ENCODE results near the gene PLCB3.

PLCB3 gene

GRCh38 chr11:64249038-64249437, 2.3 kb upstream of the PLCB3 start:
- no peak for DNase-seq
- Mint-ChIP-seq H3K4me1 (peaks cover 71% of the 10 kb centered on the region), H3K4me3 (no peak overlapping the region), H3K9me3 (no peaks in the 10 kb centered on the region), H3K27me3 (no peaks in the 10 kb centered on the region), H3K27ac (no peak overlapping the region)
- no peak for ATAC-seq

GRCh38 chr11:64249563-64250414, 1.5 kb upstream of the PLCB3 start:
- Mint-ChIP-seq H3K4me1 (peaks cover 66% of the 10 kb centered on the region), H3K4me3 (peak overlapping the region in 1 of 2 donors; percentile 61), H3K27ac (peak overlapping the region in 1 of 2 donors; percentile 15), H3K27me3 (no peaks in the 10 kb centered on the region), H3K9me3 (no peaks in the 10 kb centered on the region)
- no peak for DNase-seq
- no peak for ATAC-seq

GRCh38 chr11:64250415-64251015, 815 bp upstream of the PLCB3 start:
- H3K4me1 Mint-ChIP-seq, result peaks cover 60% of the 10 kb centered on the region
- DNase-seq (no peak), ATAC-seq (peak; percentile 1)
- peak overlapping the region; percentile 83 to 85 for H3K4me3 Mint-ChIP-seq
- H3K9me3 Mint-ChIP-seq, result no peaks in the 10 kb centered on the region
- no peaks in the 10 kb centered on the region for H3K27me3 Mint-ChIP-seq
- H3K27ac Mint-ChIP-seq, result no peak overlapping the region

- DNase-seq (no peak), ATAC-seq (no peak)
- Mint-ChIP-seq H3K27ac (peak overlapping the region; percentile 75 to 89), H3K4me3 (peak overlapping the region; percentile 93 to 96), H3K4me1 (peaks cover 60% of the 10 kb centered on the region), H3K9me3 (no peaks in the 10 kb centered on the region), H3K27me3 (no peaks in the 10 kb centered on the region)
Measured at GRCh38 chr11:64251753-64252002, 348 bp downstream of the PLCB3 start.

GRCh38 chr11:64252003-64252872, 908 bp downstream of the PLCB3 start:
- no peaks in the 10 kb centered on the region for H3K9me3 Mint-ChIP-seq
- DNase-seq (no peak), ATAC-seq (peak; percentile 8)
- peak overlapping the region; percentile 93 to 96 for H3K4me3 Mint-ChIP-seq
- peak overlapping the region; percentile 75 to 89 for H3K27ac Mint-ChIP-seq
- no peaks in the 10 kb centered on the region for H3K27me3 Mint-ChIP-seq
- H3K4me1 Mint-ChIP-seq, result peaks cover 55% of the 10 kb centered on the region

- no peak for ATAC-seq
- no peak overlapping the region for H3K27ac Mint-ChIP-seq
- H3K9me3 Mint-ChIP-seq, result no peaks in the 10 kb centered on the region
- H3K27me3 Mint-ChIP-seq, result no peaks in the 10 kb centered on the region
- H3K4me3 Mint-ChIP-seq, result no peak overlapping the region
- DNase-seq, result no peak
- peaks cover 47% of the 10 kb centered on the region for H3K4me1 Mint-ChIP-seq
Measured at GRCh38 chr11:64253043-64253442, 1.7 kb downstream of the PLCB3 start.

- Mint-ChIP-seq H3K4me1 (peaks cover 43% of the 10 kb centered on the region), H3K4me3 (no peak overlapping the region), H3K27ac (no peak overlapping the region), H3K27me3 (no peaks in the 10 kb centered on the region), H3K9me3 (no peaks in the 10 kb centered on the region)
- ATAC-seq (no peak), DNase-seq (no peak)
Measured at GRCh38 chr11:64253481-64253880, 2.2 kb downstream of the PLCB3 start.

GRCh38 chr11:64254326-64254725, 3.0 kb downstream of the PLCB3 start:
- Mint-ChIP-seq H3K4me3 (no peak overlapping the region), H3K27me3 (no peaks in the 10 kb centered on the region), H3K4me1 (peaks cover 44% of the 10 kb centered on the region), H3K9me3 (no peaks in the 10 kb centered on the region), H3K27ac (no peak overlapping the region)
- DNase-seq (no peak), ATAC-seq (no peak)

- no peak overlapping the region for H3K4me3 Mint-ChIP-seq
- H3K27ac Mint-ChIP-seq, result no peak overlapping the region
- H3K4me1 Mint-ChIP-seq, result peaks cover 43% of the 10 kb centered on the region
- no peak for ATAC-seq
- no peak for DNase-seq
- H3K9me3 Mint-ChIP-seq, result no peaks in the 10 kb centered on the region
- H3K27me3 Mint-ChIP-seq, result no peaks in the 10 kb centered on the region
Measured at GRCh38 chr11:64255135-64256128, 4.1 kb downstream of the PLCB3 start.

GRCh38 chr11:64256300-64256699, 5.0 kb downstream of the PLCB3 start:
- Mint-ChIP-seq H3K27ac (peak overlapping the region in 1 of 2 donors; percentile 27), H3K4me1 (peaks cover 38% of the 10 kb centered on the region), H3K27me3 (no peaks in the 10 kb centered on the region), H3K9me3 (no peaks in the 10 kb centered on the region), H3K4me3 (no peak overlapping the region)
- DNase-seq (no peak), ATAC-seq (no peak)

- DNase-seq (no peak), ATAC-seq (no peak)
- no peak overlapping the region for H3K4me3 Mint-ChIP-seq
- no peaks in the 10 kb centered on the region for H3K9me3 Mint-ChIP-seq
- no peak overlapping the region for H3K27ac Mint-ChIP-seq
- H3K4me1 Mint-ChIP-seq, result peaks cover 21% of the 10 kb centered on the region
- no peaks in the 10 kb centered on the region for H3K27me3 Mint-ChIP-seq
Measured at GRCh38 chr11:64258356-64258755, 7.0 kb downstream of the PLCB3 start.

GRCh38 chr11:64258946-64259532, 7.7 kb downstream of the PLCB3 start:
- H3K4me3 Mint-ChIP-seq, result no peak overlapping the region
- H3K9me3 Mint-ChIP-seq, result no peaks in the 10 kb centered on the region
- peaks cover 14% of the 10 kb centered on the region for H3K4me1 Mint-ChIP-seq
- H3K27ac Mint-ChIP-seq, result no peak overlapping the region
- DNase-seq (no peak), ATAC-seq (no peak)
- no peaks in the 10 kb centered on the region for H3K27me3 Mint-ChIP-seq

GRCh38 chr11:64259533-64260067, 8.3 kb downstream of the PLCB3 start:
- Mint-ChIP-seq H3K27me3 (no peaks in the 10 kb centered on the region), H3K4me3 (no peak overlapping the region), H3K9me3 (no peaks in the 10 kb centered on the region), H3K27ac (no peak overlapping the region), H3K4me1 (peaks cover 14% of the 10 kb centered on the region)
- ATAC-seq (peak; percentile 18), DNase-seq (no peak)

GRCh38 chr11:64260147-64260708, 8.9 kb downstream of the PLCB3 start:
- ATAC-seq (peak; percentile 46), DNase-seq (no peak)
- Mint-ChIP-seq H3K27ac (no peak overlapping the region), H3K4me3 (no peak overlapping the region), H3K9me3 (no peaks in the 10 kb centered on the region), H3K27me3 (no peaks in the 10 kb centered on the region), H3K4me1 (peaks cover 14% of the 10 kb centered on the region)

Data from stimulated activated naive CD8-positive, alpha-beta T cell treated with anti-CD3 and anti-CD28 coated beads, Interleukin-15, amount 100 ng/mL, for 72 hours (primary cell).